NAMALWA (cell line): ENCODE measurements around the gene TATDN3.
"Not testable (repeated sequence)": the region's sequence is repeated elsewhere in the genome, so short reads cannot be mapped to it uniquely, and the experiment has no call there.

Experiments used
- DNase-seq: peaks from one replicate; pipeline ENCODE4 v3.0.0-alpha.2; 2015; ENCODE audit warnings: low spot score

The TATDN3 gene

GRCh38 chr1:212775241-212775640 lies 16.5 kb upstream of the TATDN3 start:
- DNase-seq, result no peak

DNA sequence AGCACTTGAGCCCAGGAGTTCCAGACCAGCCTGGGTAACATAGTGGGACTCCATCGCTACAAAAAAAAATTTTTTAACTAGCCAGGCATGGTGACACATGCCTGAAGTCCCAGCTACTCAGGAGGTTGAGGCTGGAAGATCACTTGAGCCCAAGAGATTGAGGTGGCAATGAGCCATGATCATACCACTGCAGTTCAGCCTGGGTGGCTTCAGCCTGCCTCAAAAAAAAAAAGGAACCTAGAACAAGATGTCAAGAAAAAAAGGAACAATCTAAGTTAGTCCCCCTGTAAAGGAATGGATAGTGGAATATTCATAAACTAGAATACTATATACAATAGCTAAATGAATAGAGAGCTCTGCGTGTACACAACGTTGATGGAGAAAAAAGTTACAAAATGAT lies 14.5 kb upstream of the TATDN3 start:
- DNase-seq, result no peak

DNA sequence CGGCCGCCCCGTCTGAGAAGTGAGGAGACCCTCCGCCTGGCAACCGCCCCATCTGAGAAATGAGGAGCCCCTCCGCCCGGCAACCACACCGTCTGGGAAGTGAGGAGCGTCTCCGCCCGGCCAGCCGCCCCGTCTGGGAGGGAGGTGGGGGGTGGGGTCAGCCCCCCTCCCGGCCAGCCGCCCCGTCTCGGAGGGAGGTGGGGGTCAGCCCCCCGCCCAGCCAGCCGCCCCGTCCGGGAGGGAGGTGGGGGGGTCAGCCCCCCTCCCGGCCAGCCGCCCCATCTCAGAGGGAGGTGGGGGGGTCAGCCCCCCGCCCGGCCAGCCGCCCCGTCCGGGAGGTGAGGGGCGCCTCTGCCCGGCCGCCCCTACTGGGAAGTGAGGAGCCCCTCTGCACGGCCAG lies 12.6 kb upstream of the TATDN3 start:
- DNase-seq, result not testable (repeated sequence)

- no peak for DNase-seq
Measured at GRCh38 chr1:212780759-212781158, 10.9 kb upstream of the TATDN3 start.

DNA sequence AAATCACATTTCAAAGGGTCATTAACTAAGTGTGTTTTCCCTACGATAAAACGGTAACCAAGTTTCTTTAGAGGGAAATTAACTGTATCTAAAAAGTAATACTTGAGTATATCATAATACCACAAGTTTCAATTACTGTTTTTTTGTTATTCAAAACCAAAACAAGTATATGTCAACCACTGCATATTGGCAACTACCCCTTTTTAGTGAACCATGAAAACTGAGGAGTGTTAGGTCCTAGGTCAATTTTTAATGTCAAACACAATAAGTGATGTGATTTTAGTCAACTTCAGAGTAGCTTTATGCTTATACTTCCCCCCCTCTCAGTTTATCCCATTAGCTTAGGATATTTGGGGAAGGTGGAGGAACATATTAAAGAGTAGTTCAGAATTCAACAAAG lies 10.5 kb upstream of the TATDN3 start:
- no peak for DNase-seq

GRCh38 chr1:212782422-212783154 lies 9.1 kb upstream of the TATDN3 start:
- peak; percentile 41 for DNase-seq

DNA sequence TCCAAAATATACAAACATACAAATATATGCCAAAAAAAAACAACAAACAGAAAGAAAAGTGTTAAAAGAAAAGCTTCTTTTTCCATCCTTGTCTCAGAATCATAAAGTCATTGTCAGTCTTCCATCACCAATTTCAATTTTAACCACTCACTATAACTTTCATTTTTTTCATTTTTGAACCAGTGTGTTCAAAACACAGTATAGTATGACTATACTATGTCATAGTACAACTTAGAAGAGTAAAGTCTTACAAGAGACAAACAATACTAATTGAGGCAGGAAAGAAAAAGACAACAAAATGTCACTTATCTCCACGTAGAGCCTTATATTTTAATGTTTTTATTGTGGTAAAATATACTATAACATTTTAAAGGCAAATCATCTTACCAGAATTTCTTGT lies 7.7 kb upstream of the TATDN3 start:
- no peak for DNase-seq

DNA sequence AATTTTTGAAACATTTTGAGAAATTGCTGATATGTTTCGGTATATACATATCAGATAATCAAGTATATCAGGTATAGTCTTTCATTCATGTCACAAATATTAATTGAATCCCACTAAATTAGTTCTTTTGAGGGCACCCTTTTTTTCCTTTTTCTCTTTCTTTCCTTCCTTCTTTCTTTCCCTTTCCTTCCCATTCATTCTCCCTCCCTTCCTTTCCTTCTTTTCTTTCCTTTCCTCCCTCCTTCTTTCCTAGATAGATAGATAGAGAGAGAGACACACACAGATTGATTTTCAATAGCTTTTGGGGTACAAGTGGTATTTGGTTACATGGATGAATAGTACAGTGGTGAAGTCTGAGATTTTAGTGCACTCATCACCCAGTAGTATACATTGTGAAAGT lies 5.8 kb upstream of the TATDN3 start:
- no peak for DNase-seq

DNA sequence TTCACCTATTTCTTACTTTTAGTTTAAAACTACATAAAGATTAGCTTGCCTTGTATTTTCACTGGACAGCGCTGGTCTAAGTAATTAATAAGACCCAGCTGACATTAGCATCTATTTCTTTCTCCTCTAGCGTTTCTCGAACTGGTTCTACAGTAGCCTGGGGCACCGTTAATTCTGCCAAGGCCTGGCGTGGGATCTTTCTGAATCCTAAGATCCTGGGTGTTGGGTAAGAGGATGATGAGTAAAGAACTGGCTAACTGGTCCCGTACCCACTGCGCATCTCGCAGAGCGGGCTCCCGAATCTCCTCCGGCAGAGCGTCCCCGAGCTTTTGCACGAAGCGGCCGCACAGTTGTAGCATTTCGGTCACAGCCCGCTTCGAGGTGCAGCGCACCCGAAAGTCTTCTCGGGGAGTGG lies 426 bp upstream of the TATDN3 start:
- DNase-seq, result no peak

- no peak for DNase-seq
Measured at GRCh38 chr1:212792396-212792908, 758 bp downstream of the TATDN3 start.

- DNase-seq, result peak; percentile 97
Measured at GRCh38 chr1:212794561-212795014, 2.9 kb downstream of the TATDN3 start.

GRCh38 chr1:212797681-212798080 lies 6.0 kb downstream of the TATDN3 start:
- DNase-seq, result no peak

DNA sequence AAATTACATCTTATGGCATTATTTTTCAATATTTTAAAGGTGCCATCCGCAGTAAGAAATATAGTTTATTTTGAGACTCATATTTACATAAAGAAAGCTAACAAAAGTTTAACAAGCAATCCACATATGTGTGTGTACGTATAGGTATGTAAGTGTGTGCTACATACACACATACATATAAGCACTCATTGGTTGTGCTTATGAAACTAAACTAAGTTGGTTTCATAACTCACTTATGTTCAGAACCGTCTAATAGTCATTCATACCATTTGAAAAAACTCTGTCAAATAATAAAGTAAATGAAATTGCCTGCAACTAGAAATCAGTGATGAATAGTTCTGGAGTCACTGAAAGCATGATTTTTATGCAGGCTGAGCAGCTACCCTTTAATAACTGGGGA lies 14.1 kb downstream of the TATDN3 start:
- no peak for DNase-seq

- DNase-seq, result peak; percentile 23
Measured at GRCh38 chr1:212814537-212815334, 23.0 kb downstream of the TATDN3 start.

GRCh38 chr1:212816567-212817278 lies 25.0 kb downstream of the TATDN3 start:
- DNase-seq, result no peak

GRCh38 chr1:212819726-212820125 lies 28.0 kb downstream of the TATDN3 start:
- no peak for DNase-seq

GRCh38 chr1:212820969-212821368 lies 29.3 kb downstream of the TATDN3 start:
- no peak for DNase-seq

DNA sequence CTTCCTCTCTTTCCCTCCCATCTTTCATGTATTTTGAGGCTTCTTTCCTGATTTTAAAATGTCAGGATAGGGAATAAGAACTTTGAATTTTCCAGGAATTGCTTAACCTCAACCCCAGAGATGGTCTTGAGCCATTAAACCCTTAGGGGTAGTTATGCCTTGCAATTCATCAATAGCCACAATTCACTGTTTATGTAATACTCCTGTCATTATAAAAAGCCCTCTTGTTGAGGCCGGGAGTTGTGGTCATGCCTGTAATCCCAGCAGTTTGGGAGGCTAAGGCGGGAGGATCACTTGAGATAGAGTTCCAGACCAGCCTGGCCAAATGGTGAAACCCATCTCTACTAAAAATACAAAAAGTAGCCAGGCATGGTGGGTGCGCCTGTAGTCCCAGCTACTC lies 31.3 kb downstream of the TATDN3 start:
- no peak for DNase-seq

DNA sequence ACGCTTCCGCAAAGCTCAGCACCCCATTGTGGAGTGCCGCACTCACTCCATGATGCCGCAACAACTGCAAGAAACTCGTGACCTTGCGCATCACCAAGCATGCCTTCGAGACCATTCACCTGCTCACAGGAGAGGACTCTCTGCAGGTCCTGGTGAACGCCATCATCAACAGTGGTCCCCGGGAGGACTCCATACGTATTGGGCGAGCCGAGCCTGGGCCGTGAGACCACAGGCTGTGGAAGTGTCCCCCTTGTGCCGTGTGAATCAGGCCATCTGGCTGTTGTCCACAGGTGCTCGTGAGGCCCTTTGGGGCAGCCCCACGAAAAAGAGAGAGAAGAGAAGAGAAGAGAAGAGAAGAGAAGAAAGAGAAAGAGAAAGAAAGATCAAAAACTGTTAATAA lies 32.5 kb downstream of the TATDN3 start:
- DNase-seq, result no peak

- no peak for DNase-seq
Measured at GRCh38 chr1:212825798-212826452, 34.2 kb downstream of the TATDN3 start.

GRCh38 chr1:212827171-212827776 lies 35.6 kb downstream of the TATDN3 start:
- no peak for DNase-seq
